ENCODE measurements around the gene SERAC1.

GRCh38 chr6:158122048-158122447 lies 46.0 kb downstream of the SERAC1 start:
- TF ChIP-seq POLR2A (IDR thresholded peaks at IDR 0.05) = no peak
- TF ChIP-seq, protein P1, sequence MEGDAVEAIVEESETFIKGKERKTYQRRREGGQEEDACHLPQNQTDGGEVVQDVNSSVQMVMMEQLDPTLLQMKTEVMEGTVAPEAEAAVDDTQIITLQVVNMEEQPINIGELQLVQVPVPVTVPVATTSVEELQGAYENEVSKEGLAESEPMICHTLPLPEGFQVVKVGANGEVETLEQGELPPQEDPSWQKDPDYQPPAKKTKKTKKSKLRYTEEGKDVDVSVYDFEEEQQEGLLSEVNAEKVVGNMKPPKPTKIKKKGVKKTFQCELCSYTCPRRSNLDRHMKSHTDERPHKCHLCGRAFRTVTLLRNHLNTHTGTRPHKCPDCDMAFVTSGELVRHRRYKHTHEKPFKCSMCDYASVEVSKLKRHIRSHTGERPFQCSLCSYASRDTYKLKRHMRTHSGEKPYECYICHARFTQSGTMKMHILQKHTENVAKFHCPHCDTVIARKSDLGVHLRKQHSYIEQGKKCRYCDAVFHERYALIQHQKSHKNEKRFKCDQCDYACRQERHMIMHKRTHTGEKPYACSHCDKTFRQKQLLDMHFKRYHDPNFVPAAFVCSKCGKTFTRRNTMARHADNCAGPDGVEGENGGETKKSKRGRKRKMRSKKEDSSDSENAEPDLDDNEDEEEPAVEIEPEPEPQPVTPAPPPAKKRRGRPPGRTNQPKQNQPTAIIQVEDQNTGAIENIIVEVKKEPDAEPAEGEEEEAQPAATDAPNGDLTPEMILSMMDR (IDR thresholded peaks at IDR 0.05) = no peak
